ENCODE results near the gene CAMK1G. TPM values are rescaled to one million over a fixed set of nuclear protein-coding genes. Genes with fewer than 3 reads are reported as not detected.

The CAMK1G gene
- polyA plus RNA-seq, 1 experiment: 2.1 TPM

GRCh38 chr1:209635850-209636249, 52.3 kb downstream of the CAMK1G start:
- no peak for DNase-seq (ENCODE audit: low read depth, low spot score)
- CTCF ChIA-PET: interaction anchor here (1.4 to 1.7 kb wide), 2 partner anchors 14 to 60 kb away, joined by 4 read pairs; no protein-coding TSS in a partner anchor
- no peak overlapping the region for H3K4me3 ChIP-seq (ENCODE audit: low read depth, low read length)
- H3K27me3 ChIP-seq (ENCODE audit: control insufficient read depth, insufficient read depth, low read length): no peaks in the 10 kb centered on the region
- TF ChIP-seq, protein P1, sequence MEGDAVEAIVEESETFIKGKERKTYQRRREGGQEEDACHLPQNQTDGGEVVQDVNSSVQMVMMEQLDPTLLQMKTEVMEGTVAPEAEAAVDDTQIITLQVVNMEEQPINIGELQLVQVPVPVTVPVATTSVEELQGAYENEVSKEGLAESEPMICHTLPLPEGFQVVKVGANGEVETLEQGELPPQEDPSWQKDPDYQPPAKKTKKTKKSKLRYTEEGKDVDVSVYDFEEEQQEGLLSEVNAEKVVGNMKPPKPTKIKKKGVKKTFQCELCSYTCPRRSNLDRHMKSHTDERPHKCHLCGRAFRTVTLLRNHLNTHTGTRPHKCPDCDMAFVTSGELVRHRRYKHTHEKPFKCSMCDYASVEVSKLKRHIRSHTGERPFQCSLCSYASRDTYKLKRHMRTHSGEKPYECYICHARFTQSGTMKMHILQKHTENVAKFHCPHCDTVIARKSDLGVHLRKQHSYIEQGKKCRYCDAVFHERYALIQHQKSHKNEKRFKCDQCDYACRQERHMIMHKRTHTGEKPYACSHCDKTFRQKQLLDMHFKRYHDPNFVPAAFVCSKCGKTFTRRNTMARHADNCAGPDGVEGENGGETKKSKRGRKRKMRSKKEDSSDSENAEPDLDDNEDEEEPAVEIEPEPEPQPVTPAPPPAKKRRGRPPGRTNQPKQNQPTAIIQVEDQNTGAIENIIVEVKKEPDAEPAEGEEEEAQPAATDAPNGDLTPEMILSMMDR (IDR thresholded peaks at IDR 0.05; ENCODE audit: low read depth, low read length): no peak
- POLR2A ChIA-PET: no interaction called here
- H3K9me3 ChIP-seq (ENCODE audit: control insufficient read depth, insufficient read depth, low read length): no peaks in the 10 kb centered on the region; the same call in 1 of the 2 replicates
- no peak overlapping the region for H3K27ac ChIP-seq (ENCODE audit: low read depth, low read length)

DNA sequence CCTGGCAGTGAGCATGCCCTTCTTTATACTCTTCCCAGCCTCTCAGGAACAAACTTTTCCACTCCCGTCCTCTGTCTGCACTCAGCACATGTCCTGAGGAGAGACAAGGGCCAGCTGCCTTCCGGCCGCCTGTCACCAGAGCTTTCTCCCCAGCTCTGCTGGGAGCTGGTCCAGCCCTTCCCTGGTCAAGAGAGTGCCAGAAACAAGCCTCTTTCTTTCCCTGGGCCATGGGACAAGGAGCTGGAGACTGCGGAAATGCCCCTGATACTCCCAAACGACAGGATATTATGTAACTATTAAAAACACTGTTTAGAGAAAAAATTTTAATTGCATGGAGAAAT, 58.3 kb downstream of the CAMK1G start:
- ChIA-PET POLR2A (no interaction called here), CTCF (interaction anchor here (1.3 to 2.4 kb wide), 5 partner anchors 13 to 288 kb away, joined by 3 to 9 read pairs (median 3); no protein-coding TSS in a partner anchor)
- Histone ChIP-seq H3K9me3 (ENCODE audit: control insufficient read depth, insufficient read depth, low read length) (no peaks in the 10 kb centered on the region), H3K27me3 (ENCODE audit: control insufficient read depth, insufficient read depth, low read length) (no peaks in the 10 kb centered on the region), H3K4me3 (ENCODE audit: low read depth, low read length) (no peak overlapping the region), H3K27ac (ENCODE audit: low read depth, low read length) (peak overlapping the region; percentile 11)
- TF ChIP-seq, protein P1 (IDR thresholded peaks at IDR 0.05; ENCODE audit: low read depth, low read length): no peak
- no peak for DNase-seq (ENCODE audit: low read depth, low spot score)

- ChIA-PET CTCF (interaction anchor here (0.7 to 2.4 kb wide), 7 partner anchors 14 to 105 kb away, joined by 3 to 16 read pairs (median 5); no protein-coding TSS in a partner anchor), POLR2A (no interaction called here)
- TF ChIP-seq, protein P1 (IDR thresholded peaks at IDR 0.05; ENCODE audit: low read depth, low read length): no peak
- Histone ChIP-seq H3K27ac (ENCODE audit: low read depth, low read length) (no peak overlapping the region), H3K27me3 (ENCODE audit: control insufficient read depth, insufficient read depth, low read length) (no peaks in the 10 kb centered on the region), H3K9me3 (ENCODE audit: control insufficient read depth, insufficient read depth, low read length) (no peaks in the 10 kb centered on the region), H3K4me3 (ENCODE audit: low read depth, low read length) (no peak overlapping the region)
- DNase-seq (ENCODE audit: low read depth, low spot score): no peak
These were observed 59.3 kb downstream of the CAMK1G start for GRCh38 chr1:209642816-209643215.

DNA sequence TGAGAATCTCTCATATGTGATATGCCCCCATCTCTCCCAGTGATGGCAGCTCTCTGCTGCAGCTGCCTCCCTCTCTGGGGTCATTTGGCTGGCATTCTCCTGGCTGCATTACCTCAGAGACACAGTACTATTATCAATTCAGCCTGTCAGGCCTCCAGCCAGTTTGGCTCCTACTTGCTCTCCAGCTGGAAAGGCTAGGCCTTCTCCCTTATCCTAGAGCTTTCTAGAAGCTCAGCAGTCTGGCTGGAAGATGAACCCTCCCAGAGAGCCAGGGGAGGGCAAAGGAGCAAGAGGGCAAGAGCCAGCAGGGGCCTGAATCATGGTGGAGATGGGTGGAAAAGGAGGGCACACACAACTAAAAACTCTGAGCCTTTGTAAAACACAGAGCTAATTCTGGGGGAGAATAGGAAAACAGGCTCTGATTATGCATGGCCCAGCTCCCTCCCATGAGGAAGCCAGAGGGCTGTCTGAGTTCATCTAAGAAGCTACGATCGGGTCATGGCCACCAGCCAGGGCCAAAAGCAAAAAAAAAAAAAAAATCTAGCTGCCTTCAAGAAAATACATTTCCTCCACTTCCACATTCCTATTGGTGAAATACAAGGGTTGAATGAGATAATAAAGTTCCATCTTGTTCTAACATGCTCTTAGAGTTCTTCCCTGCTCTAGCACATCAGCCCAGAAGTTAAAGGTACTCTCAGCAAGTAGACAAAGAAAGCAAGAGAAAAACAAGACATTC, 59.9 kb downstream of the CAMK1G start:
- no peak overlapping the region for H3K4me3 ChIP-seq (ENCODE audit: low read depth, low read length)
- no peaks in the 10 kb centered on the region for H3K27me3 ChIP-seq (ENCODE audit: control insufficient read depth, insufficient read depth, low read length)
- H3K9me3 ChIP-seq (ENCODE audit: control insufficient read depth, insufficient read depth, low read length): no peaks in the 10 kb centered on the region
- ChIA-PET CTCF (interaction anchor here (0.6 to 2.4 kb wide), 6 partner anchors 16 to 105 kb away, joined by 3 to 16 read pairs (median 4); no protein-coding TSS in a partner anchor), POLR2A (interaction anchor here (0.6 kb wide), 1 partner anchor 103 kb away, joined by 3 read pairs; no protein-coding TSS in a partner anchor)
- H3K27ac ChIP-seq (ENCODE audit: low read depth, low read length): peak overlapping the region; percentile 21
- DNase-seq (ENCODE audit: low read depth, low spot score): no peak
- TF ChIP-seq, protein P1 (IDR thresholded peaks at IDR 0.05; ENCODE audit: low read depth, low read length): no peak

Data from AG04450 (cell line).